H1 (cell line): ENCODE measurements around the gene ARF3. TPM values are rescaled to one million over a fixed set of nuclear protein-coding genes. Genes with fewer than 3 reads are reported as not detected.
A peak's percentile ranks its signal among the peaks of the same experiment; 100 is the strongest.

ENCODE experiments used
- BCL11A ChIP-seq, 2 experiments: IDR thresholded peaks; one replicate each; pipeline ENCODE4 v1.6.1; 2011; ENCODE audit warnings: low read depth in 2 of 2, low read length in 2 of 2, mild to moderate bottlenecking in 2 of 2
- CBX8 ChIP-seq: fragments of 300-800, 300-1000 bp; sonication (generic); IDR thresholded peaks from 2 replicates; pipeline ENCODE4 v1.7.1; 2016; ENCODE audit warnings: low read depth, low read length, borderline replicate concordance
- EGR1 ChIP-seq: IDR thresholded peaks from 2 replicates; pipeline ENCODE4 v1.6.1; 2011; ENCODE audit warnings: low read depth, low read length, borderline replicate concordance
- FOSL1 ChIP-seq: IDR thresholded peaks from 2 replicates; pipeline ENCODE4 v1.6.1; 2011; ENCODE audit warnings: mild to moderate bottlenecking, low read depth, low read length, moderate library complexity; ENCODE audit not compliant: insufficient read depth
- GTF2F1 ChIP-seq: IDR thresholded peaks from 2 replicates; pipeline ENCODE4 v1.6.1; 2012; ENCODE audit warnings: low read depth, low read length, improper control_type of control experiment, borderline replicate concordance
- KDM4A ChIP-seq: IDR thresholded peaks from one replicate; pipeline ENCODE4 v1.7.1; 2012; ENCODE audit warnings: low read depth, mild to moderate bottlenecking, moderate library complexity, low read length, inconsistent platforms; ENCODE audit not compliant: severe bottlenecking
- KDM5A ChIP-seq: fragments of 200-600 bp; IDR thresholded peaks from 2 replicates; pipeline ENCODE4 v1.7.1; 2012; ENCODE audit warnings: mild to moderate bottlenecking, low read length, inconsistent platforms, mixed read lengths
- NANOG ChIP-seq: IDR thresholded peaks from 2 replicates; pipeline ENCODE4 v1.6.1; 2011; ENCODE audit warnings: low read length, low read depth, mild to moderate bottlenecking, inconsistent platforms; ENCODE audit not compliant: insufficient read depth, poor library complexity, severe bottlenecking
- POU5F1 ChIP-seq: IDR thresholded peaks from 2 replicates; pipeline ENCODE4 v1.6.1; 2011; ENCODE audit warnings: low read depth, mild to moderate bottlenecking, low read length, moderate library complexity
- RFX5 ChIP-seq: IDR thresholded peaks from 2 replicates; pipeline ENCODE4 v1.6.1; 2011; ENCODE audit warnings: low read depth, low read length, improper control_type of control experiment, borderline replicate concordance
- RXRA ChIP-seq: IDR thresholded peaks from 2 replicates; pipeline ENCODE4 v1.6.1; 2011; ENCODE audit warnings: low read depth, mild to moderate bottlenecking, low read length, moderate library complexity; ENCODE audit not compliant: insufficient read depth
- SAP30 ChIP-seq: fragments of 300-600 bp; sonication (generic); IDR thresholded peaks from 2 replicates; pipeline ENCODE4 v1.7.1; 2012; ENCODE audit warnings: low read length, moderate library complexity, mild to moderate bottlenecking, inconsistent platforms; ENCODE audit not compliant: insufficient read depth, insufficient replicate concordance
- TAF1 ChIP-seq: IDR thresholded peaks from 2 replicates; pipeline ENCODE4 v1.6.1; 2011; ENCODE audit warnings: mild to moderate bottlenecking, low read depth, low read length
- TAF7 ChIP-seq: optimal IDR thresholded peaks from 2 replicates; pipeline ENCODE3; 2011; ENCODE audit warnings: low read depth, mild to moderate bottlenecking, inconsistent platforms, low read length, moderate library complexity, borderline replicate concordance
- ZNF274 ChIP-seq: IDR thresholded peaks from 2 replicates; pipeline ENCODE4 v1.7.0; 2012; ENCODE audit warnings: low read length, borderline replicate concordance; ENCODE audit errors: extremely low read depth
- polyA plus RNA-seq, 7 experiments: library from polyadenylated mRNA; depleted of rRNA in 3 of 7; stranded (reverse) in 5 of 7; unstranded in 2 of 7; fragments of >200 nt in 5 of 7; fragments of 200-250 nt in 2 of 7; gene quantifications; 1 replicate in 5 of 7; 2 replicates in 1 of 7; 4 replicates in 1 of 7; pipeline versions ENCODE4 v1.2.1 to v1.2.3, GENCODE V29; 2011 to 2013; ENCODE audit warnings: missing spikeins in 2 of 7, mixed read lengths in 2 of 7
- total RNA-seq: library from RNA; stranded (reverse); fragmentation: NEBNext Ultra II Directional; extraction: Animal tissue kit (Norgen Biotek cat#: 25700); gene quantifications from 2 replicates; pipeline ENCODE4 v1.2.1, GENCODE V29; 2021
- TF ChIP-seq, protein P1 (sequence below): IDR thresholded peaks from 2 replicates; pipeline ENCODE4 v1.6.1; 2011; ENCODE audit warnings: low read length, improper control_type of control experiment
- TF ChIP-seq, protein P2 (sequence below), 3 experiments: IDR thresholded peaks; 1 replicate in 2 of 3; 2 replicates in 1 of 3; pipeline versions ENCODE4 v1.5.1 to v1.6.1; 2011; ENCODE audit warnings: low read length in 3 of 3, mild to moderate bottlenecking in 3 of 3, inconsistent platforms in 2 of 3, low read depth in 1 of 3, moderate library complexity in 1 of 3; ENCODE audit not compliant: insufficient read depth in 1 of 3; ENCODE audit errors: control extremely low read depth in 1 of 3

The ARF3 gene
- total and polyA plus RNA-seq, 2 of the 8 experiments (the other 6 are each of a cell fraction or from before 2014, with no cell fraction given), result 231 to 250 TPM

GRCh38 chr12:48995086-48995879 is 38.0 kb upstream of the ARF3 start (continued):
- TF ChIP-seq, protein P1, sequence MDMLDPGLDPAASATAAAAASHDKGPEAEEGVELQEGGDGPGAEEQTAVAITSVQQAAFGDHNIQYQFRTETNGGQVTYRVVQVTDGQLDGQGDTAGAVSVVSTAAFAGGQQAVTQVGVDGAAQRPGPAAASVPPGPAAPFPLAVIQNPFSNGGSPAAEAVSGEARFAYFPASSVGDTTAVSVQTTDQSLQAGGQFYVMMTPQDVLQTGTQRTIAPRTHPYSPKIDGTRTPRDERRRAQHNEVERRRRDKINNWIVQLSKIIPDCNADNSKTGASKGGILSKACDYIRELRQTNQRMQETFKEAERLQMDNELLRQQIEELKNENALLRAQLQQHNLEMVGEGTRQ, result no peak
- TF ChIP-seq KDM5A (no peak), EGR1 (no peak), CBX8 (no peak), TAF1 (peak; percentile 62), RFX5 (peak; percentile 45; the same call in 1 of the 2 replicates), NANOG (no peak), GTF2F1 (no peak), ZNF274 (no peak), POU5F1 (no peak), FOSL1 (no peak), KDM4A (no peak), RXRA (no peak), BCL11A (IDR thresholded peaks at IDR 0.05; ENCODE audit: low read depth in 2 of 2, low read length in 2 of 2) (no peak), SAP30 (no peak), TAF7 (no peak)
- TF ChIP-seq, protein P2, sequence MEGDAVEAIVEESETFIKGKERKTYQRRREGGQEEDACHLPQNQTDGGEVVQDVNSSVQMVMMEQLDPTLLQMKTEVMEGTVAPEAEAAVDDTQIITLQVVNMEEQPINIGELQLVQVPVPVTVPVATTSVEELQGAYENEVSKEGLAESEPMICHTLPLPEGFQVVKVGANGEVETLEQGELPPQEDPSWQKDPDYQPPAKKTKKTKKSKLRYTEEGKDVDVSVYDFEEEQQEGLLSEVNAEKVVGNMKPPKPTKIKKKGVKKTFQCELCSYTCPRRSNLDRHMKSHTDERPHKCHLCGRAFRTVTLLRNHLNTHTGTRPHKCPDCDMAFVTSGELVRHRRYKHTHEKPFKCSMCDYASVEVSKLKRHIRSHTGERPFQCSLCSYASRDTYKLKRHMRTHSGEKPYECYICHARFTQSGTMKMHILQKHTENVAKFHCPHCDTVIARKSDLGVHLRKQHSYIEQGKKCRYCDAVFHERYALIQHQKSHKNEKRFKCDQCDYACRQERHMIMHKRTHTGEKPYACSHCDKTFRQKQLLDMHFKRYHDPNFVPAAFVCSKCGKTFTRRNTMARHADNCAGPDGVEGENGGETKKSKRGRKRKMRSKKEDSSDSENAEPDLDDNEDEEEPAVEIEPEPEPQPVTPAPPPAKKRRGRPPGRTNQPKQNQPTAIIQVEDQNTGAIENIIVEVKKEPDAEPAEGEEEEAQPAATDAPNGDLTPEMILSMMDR (IDR thresholded peaks at IDR 0.05; ENCODE audit: control extremely low read depth in 1 of 3, insufficient read depth in 1 of 3, low read depth in 1 of 3, low read length in 3 of 3), result peak; percentile 74 to 91 (median 76)
- TF ChIP-seq, all 59 proteins: peak for 14
